RPMI8226 (cell line): ENCODE results near the gene HHATL.
A peak's percentile ranks its signal among the peaks of the same experiment; 100 is the strongest.

Experiments used
- DNase-seq: peaks from one replicate; pipeline ENCODE4 v3.0.0-alpha.2; 2015

Gene HHATL

DNA sequence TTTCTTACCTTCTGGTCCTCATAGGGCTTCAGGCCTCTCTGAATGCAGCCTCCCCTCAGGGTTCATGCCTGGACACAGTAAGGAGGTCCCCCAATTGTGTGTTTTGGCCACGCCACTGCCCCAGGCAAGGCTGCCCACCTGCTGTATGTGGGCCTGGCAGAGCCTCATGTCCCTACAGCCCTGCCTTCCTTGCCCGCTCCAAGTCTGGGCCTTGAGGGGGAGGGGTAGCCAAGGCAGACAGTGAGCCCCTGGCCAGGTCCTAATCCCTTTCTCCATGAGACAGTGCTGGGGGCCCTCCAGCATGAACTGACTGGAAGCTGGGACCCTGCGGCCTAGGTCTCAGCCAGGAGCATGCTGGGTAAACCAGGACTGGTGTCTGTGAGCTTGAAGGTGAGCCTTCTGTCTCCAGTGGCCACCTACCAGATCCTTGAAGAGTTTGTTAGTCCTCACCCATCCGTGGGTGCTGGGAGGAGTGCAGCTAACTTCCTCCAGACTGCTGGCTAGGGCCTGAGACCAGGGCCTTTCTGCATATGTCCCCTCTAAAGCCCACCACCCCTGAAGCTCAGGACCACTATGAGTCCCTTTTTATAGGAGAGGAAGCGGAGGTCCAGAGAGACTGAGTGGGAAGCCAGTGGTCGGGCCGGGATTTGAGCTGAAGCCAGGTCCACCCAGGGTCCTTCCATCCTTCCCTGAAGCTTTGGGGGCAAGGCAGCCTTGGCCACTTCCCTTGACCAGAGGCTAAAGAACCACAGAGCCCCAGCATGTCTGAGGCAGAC, 40.4 kb downstream of the HHATL start:
- no peak for DNase-seq

DNA sequence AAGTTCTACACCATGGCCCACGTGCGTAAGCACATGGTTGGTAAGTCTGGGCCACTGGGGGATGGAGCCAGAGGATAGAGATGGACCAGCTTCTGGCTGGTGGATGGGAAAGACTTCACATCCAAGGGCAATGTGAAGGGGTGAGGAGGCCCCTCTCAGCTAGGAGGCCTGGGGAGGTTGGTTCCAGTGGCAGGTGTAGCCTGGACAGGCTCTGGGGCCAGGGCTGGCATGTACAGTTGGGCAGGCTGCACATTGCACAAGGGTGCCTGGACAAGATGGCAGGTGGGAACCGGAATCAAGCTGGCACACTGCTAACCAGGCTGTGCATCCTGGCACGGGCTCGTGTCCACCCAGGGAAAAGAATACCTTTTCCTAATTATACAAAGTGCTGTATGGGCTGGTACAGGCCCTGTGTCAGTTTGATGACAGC, 41.0 kb downstream of the HHATL start:
- no peak for DNase-seq

DNA sequence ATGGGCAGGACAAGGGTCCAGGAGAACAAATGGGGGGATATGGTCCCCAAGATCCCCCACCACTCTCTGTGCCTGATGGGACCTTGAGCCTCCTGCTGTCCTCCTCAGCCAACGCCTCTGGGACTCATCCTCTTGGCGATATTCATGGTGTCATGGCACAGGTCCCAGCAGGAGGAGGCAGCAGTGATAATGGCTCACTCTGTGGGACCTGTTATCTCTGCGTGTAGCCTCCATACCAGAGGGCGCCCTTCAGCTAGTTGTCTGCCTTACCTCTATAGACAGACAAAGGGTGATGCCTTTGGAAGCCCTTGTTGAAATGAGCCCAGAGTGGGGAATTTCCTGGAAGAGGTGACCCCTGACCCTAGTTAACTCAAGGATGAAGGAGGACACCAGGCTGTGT, 41.7 kb downstream of the HHATL start:
- peak; percentile 76 for DNase-seq

DNA sequence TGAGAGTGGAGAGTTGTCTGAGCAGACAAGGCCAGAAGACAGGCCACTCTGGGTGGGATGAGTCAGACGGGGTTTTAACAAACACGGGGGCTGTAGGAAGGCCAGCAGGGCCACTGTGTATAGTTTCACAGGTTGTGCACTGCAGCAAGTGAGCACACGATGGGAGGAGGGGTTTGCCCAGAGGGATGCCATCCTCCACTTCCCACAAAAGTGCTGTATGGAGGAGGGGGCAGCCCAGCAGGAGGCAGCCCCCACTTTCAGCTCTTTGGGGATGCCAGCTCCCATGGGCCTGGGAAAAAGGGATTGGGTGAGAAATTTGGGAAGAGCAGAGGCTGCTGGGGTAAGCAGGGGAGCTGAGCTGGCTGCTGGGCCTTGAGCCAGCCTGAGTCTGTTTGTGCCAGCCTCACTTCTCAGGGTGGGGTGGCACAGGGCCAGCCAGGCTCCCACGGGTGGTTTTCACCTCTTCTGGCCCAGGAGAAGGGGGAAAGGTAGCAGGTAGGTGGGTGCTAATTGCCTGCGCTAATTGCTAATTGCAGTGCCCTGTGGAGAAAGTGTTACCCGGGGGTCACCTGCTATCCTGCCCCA, 42.4 kb downstream of the HHATL start:
- no peak for DNase-seq

DNA sequence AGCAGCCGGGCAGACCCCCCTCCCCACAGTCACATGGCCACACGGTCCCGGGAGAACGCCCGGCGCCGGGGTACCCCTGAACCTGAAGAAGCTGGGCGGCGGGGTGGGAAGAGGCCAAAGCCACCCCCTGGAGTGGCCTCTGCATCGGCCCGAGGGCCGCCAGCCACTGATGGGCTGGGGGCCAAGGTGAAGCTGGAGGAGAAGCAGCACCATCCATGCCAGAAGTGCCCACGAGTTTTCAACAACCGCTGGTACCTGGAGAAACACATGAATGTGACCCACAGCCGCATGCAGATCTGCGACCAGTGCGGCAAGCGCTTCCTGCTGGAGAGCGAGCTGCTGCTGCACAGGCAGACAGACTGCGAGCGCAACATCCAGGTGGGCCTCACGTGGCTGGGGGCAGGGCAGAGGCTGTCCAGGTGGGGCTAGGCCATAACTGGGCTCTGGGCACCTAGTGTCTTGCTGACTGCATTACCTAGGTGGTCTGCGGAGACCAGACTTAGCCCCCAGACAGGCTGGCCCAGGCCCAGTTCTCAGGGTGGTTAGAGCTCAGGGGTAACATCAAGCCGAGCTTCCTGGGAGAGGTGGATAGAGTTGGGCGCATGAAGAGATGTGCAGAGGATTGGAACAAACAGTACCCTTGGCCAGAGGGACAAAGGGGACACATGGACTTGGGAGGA, 43.0 kb downstream of the HHATL start:
- DNase-seq = no peak

DNA sequence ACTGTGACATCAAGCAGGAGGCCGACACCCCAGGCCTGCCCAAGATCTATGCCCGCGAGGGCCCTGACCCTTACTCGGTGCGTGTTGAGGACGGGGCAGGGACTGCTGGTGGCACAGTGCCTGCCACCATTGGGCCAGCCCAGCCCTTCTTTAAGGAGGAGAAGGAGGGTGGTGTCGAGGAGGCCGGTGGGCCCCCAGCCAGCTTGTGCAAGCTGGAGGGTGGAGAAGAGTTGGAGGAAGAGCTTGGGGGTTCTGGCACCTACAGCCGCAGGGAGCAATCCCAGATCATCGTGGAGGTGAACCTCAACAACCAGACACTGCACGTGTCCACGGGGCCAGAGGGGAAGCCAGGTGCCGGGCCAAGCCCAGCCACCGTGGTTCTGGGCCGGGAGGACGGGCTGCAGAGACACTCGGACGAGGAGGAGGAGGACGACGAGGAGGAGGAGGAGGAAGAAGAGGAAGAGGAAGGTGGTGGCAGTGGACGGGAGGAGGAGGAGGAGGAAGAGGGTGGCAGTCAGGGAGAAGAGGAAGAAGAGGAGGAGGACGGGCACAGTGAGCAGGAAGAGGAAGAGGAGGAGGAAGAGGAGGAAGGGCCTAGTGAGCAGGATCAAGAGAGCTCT, 43.7 kb downstream of the HHATL start:
- DNase-seq = no peak

DNA sequence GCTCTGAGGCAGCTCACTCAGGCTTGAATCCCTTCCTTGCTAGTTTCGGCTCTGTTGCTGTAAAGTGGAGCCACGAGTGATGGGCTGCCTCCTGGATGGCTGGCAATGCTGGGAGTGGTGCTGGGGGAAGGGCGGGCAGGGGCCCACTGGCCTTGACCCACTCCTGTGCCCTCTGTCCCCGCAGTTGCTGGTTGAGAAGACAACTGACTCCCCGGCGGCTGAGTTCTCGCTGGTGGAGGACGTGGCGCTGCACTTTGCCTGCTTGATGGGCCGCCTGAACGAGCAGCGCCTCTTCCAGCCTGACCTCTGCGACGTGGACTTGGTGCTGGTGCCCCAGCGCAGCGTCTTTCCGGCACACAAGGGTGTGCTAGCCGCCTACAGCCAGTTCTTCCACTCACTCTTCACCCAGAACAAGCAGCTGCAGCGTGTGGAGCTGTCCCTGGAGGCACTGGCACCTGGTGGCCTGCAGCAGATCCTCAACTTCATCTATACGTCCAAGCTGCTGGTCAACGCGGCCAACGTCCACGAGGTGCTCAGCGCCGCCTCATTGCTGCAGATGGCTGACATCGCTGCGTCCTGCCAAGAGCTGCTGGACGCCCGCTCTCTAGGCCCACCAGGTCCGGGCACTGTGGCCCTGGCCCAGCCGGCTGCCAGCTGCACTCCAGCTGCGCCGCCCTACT, 44.4 kb downstream of the HHATL start:
- no peak for DNase-seq

DNA sequence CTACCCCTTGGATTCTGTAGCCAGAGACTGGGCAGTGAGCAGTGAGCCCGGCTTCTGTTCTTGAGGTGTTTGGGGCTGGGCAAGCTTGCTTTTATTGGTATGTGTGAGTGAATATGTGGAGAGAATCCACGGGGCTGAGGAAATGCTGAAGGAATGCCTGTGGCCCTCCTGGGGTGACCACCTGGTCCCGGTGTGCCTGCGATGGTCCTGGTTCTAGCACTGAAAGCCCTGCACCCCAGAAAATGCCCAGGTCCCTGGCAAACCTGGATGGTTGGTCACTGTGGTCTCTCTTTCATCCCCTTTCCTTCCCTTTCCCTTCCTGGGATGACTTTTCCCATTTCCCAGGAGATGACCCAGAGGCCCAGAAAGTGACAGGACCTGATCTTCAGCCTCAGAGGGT, 44.9 kb downstream of the HHATL start:
- DNase-seq = no peak

DNA sequence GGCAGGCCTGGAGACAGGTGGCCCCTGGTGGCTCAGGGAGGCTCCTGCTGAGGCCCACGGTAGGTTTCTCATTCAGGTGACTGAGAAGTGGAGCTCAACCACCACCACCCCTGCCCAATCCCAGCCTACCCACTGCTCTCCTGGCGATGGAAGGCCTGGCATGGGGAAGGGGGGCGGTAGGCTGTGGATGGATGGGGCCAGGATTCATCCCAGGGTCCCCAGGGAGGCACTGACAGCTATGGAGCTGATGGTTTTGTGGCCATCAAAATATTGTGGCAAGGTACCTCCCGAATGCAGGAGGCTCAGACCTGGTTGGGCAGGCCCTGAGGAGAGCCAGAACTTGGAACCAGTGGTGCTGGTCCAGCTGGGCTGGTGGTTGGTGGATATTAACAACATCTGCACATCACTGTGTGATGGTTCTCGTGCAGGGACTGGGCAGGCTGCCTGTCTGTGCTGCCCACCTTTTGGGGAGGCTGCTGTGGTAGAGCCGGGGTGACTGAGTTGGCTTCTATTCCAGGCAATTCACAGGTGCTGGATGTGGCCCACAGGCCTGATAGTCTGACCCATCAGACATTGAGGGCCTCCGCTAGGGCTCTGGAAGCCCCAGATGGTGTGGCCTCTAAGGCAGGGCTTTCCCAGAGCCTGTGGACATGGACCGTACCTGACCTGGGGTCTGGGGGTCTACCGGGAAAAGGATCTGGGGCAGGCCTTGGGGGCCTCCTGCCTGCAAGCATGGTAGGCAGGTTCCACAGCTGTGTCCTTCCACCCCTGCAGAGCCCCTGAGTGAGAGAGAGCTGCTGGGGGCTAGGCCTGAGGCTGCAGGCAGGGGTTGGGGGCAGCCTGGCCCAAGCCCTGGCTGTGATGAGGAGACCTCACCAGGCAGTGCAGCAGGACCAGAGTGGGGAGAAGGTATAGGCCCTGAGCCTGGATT, 45.7 kb downstream of the HHATL start:
- no peak for DNase-seq

DNA sequence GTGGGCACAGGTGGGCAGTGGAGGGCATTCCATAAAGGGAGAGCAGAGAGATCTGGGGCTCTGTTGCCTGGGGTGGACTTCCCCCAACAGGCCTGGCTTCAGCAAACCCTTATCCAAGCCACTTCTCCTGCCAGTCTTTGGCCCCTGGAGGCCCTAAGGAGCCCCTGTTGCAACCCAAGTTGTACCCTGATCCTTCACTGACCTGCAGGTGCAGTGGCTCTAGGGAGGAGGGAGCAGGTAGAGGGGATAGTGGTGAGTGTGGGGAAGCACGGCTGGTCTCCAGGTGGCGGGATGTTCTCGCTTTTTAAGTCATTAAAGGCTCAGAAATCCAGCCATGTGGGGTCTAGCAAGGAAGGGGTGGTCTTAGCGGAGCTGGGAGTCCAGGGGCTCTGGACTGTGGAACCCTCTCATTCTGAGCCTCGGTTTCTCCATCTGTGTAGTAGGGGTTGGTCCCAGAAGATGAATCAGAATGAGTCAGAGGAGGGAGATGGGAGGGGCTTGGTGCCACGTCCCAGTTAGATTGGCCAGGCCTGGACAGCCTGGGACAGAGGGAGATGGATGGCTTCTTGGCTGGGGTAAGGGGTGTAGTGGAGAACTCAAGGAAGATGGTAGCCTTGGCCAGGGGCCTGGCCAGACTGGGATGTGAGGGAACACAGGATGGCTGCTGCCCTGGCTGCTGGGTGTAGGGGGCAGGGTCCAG, 46.5 kb downstream of the HHATL start:
- DNase-seq = no peak

DNA sequence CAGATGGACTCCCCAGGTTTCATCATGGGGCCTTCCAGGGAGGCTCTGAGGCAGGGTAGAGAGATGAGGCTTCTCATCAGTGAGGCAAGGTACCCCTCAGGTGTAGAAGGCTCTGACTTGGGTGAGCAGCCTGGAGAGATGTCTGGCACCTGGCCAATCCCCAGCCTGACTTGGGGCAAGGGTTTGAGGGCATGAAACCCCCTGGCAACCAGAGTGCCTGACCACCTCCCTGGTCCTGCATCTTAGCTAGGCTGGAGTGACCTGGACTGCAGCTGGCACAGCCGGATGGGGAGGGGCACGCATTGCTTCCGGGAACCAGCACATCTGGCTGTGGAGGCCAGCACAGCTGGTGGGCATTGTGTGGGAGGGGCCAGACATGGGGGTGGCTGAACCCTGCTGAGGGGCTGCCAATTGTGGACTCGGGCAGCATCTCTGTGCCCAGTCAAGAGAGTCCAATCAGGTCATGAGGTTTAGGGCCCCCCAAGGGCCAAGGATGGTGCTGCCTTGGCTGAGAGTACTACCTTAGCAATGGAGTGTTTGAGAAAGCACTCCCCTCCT, 47.2 kb downstream of the HHATL start:
- peak; percentile 32 for DNase-seq

DNA sequence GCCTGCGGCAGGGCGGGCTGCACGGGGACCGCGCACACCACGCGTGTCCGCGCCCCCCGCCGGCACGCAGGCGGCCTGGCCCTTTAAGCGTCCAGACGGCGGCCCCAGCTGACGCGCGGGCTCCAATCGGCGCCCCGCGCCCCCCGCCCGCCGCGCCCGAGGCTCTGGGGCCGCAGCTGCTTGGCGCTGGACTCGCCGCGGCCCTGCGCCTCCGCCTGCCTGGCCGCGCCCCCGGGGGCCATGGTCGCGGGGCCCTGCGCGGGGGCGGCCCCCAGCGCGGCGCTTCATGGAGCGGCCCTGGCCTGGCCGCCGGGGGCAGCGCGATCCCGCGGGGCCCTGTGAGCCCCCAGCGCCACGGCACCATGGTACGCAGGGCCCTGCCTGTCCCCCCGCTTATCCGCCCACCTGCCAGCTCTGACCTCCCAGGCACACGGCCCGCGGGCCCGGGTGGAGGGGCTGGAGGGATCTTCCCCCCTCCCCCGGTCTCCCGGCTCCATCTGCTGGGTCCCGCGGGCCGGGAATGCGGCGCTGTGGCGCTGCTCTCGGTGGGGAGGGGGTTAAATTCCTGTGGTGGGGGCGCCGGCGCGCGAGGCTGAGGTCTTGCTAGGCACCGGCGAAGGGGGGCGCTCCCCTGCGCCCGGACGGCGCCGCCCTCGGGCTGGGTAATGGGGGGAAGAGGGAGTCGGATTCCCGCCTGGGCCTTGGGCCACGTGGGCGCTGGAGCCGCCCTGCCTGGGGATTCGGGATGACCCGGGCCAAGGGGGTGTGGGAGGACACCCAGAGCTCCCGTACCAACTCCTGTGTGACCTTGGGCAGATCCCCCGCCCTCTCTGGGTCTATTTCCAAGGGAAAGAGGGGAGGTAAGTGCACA, 48.0 kb downstream of the HHATL start:
- DNase-seq = peak; percentile 42

DNA sequence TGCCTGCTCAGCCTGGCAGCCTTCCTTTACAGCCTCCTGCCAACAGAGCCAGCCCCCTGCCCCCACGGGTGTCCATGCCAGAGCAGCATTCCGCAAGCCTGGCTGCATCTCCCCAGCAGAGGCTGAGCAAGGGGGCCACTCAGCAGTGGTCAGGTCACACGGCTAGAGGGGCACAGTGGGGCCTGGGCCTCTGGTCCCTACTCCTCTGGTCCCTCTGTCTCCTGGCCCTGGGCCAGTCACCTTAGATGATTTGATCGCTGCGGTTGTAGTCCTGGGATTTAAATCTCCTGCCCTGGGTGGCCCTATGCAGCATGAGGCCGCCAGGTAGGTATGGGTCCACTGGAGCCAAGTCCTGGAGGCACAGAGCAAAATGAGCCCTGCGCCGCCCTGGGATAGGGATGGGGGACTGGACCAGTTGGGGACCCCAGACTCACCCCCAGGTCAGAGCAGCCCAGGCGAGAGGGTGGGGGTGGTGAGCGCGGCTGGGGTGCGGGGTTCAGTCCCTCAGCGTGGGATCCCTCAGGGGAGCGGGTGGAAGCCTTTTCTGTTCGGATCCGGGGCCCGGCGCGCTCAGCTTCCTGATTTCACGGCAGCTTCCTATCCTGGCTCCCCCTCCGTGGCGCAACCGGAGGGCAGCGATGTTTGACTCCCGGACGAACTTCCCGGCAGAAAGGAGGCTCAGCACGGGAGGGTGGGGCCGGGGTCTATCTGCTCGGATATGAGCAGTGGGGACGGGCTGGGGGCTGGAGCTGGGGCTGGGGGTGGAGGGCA, 48.9 kb downstream of the HHATL start, which contains the start of gene ZBTB47:
Gene ZBTB47 (plus strand): TSS at position 138 of the 771 bp plus-strand sequence. CDS start 4,659 bp downstream, outside the sequence.
- DNase-seq = no peak

DNA sequence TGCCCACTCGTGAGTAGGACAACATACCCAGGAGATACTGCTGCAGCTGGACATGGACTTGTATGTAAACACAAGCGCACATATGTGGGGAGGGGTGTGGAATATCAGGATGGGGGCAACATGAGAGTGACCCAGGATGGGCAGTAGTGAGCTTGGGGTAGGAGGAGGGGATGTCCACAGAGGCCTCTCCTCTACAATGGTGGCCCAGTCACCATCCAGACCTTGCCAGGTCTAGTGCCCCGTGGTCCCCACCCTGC, 49.4 kb downstream of the HHATL start:
- DNase-seq = no peak

DNA sequence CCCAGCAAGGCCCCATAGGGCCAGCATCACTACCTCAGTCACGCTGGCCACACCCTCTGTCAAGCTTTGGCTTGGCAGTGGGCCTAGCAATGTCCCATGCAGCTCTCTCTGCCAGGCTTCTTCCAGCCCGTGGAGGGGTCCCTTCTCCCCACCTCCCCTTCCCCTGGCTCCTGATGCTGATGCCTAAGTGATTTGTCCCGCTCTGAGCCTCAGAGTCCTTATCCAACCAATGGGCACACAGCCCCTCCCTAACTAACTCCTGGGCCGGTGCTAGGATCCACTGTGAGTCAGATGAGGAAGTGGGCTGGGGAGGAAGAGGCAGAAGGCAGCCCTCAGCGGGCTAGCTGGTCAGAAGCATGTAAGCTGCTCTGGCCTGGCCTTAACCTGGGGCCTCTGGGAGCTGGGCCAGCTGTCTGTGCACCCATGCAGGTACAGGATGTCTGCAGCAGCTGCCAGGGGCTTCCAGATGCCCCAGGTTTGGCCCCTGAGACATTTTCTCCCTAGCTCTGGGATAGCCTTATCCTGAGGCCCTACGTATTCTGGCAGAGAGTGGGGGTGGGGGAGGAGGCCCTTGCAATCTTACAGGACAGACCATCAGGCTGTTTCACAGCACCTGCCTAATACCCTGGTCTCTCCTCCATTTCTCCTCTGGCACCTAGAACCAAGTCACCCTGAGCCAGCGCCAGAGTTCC, 49.8 kb downstream of the HHATL start:
- DNase-seq = peak; percentile 80

DNA sequence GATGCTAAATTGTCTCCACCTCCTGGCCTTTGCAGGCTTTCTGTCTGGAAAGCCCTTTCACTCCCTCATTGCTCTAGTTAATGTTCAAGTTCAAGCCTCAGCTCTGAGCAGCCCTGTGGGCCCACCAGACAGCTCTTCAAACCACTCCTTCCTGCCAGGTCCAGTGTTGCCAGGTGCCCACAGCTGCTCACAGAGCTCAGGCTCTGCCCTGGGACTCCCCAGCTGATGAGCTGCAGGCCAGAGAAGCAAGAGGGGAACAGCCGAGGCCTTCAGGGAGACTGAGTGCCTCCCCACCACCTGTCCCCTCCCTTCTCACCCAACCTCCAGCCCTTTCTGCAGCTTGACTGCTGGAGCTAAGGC, 50.4 kb downstream of the HHATL start:
- DNase-seq = no peak

DNA sequence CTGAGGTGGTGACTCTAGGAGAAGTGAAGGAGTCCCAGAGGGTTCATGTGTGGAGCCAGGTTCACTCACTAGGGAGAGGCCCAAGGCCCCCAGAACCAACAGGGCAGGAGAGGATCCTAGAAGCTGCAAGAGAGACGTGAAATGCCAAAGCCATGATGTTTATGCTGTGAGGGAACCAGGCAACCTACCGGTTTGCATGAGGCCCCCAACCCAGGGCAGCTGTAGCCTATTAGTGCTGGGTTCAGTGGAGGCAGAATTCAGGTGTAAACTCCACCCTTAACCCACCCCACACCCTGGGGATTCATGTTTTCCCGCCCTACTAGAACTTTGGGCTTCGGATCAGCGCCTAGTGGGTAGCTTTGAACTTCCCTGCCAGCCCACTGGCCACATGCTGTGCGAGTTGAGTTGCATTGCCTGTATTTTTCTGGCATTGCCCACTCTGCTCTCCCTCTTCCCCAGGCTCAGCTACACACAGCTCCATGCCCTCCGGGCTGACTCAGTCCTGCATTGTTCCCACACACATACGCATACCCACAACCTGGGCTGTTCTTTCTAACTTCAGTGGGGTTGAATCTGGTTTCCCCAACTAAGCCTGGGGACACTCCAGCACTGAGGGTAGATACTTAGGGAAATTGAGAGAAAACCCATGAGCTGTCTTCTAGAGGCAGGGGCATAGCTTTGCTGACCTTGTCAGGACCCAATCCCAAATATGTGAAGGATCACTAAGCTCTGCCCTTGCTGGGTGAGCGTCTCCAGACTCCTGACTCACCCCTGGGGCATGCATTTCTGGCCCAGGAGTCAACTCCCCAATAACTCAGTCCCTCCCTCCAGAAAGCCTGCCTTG, 51.1 kb downstream of the HHATL start:
- DNase-seq = no peak

DNA sequence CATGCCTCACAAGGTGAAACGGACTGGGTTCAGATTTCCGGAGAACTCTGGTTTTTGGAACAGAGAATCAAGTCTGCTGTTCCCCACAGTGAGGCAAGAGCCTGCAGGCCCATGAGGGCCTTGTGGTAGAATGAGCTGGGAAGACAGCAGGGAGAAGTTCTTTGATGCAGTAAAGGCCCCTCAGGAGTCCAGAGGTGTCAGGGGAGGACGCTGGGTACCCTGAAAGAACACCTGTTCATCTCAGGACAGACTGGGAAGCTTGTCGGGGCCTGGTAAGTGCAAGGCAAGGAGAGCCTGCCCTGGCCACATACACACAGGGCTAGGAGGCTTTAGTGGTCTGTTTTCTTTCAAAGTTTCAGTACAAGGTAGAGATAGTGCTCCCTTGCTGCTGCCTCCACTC, 52.8 kb downstream of the HHATL start:
- DNase-seq = no peak
